Thyroid gland (tissue), 4 donors: ENCODE results near the gene EXOSC10. TPM values are rescaled to one million over a fixed set of nuclear protein-coding genes. Genes with fewer than 3 reads are reported as not detected.
"Not testable (repeated sequence)": the region's sequence is repeated elsewhere in the genome, so short reads cannot be mapped to it uniquely, and the experiment has no call there.

ENCODE experiments used
- DNase-seq, 2 donors: peaks; one replicate each; pipeline ENCODE4 v3.0.0-alpha.2; 2019
- H3K27ac ChIP-seq, 3 donors: fragments of 200-600 bp; sonication (generic); 1 replicate in 2 of 3; 2 replicates in 1 of 3; pipeline ENCODE4 v1.5.1; 2016 to 2019; ENCODE audit warnings: mild to moderate bottlenecking in 1 of 3, moderate library complexity in 1 of 3
- H3K27me3 ChIP-seq: fragments of 200-600 bp; sonication (generic); one replicate; pipeline ENCODE4 v1.5.1; 2019
- H3K36me3 ChIP-seq, 2 donors: fragments of 200-600 bp; sonication (generic); one replicate each; pipeline ENCODE4 v1.5.1; 2016 to 2019
- H3K4me1 ChIP-seq, 2 donors: fragments of 200-600 bp; sonication (generic); one replicate each; pipeline ENCODE4 v1.5.1; 2017 to 2019
- H3K4me3 ChIP-seq, 3 donors: fragments of 200-600 bp; sonication (generic); replicated peaks in 1 of 3; 1 replicate in 2 of 3; 2 replicates in 1 of 3; pipeline ENCODE4 v1.5.1; 2016; ENCODE audit warnings: mild to moderate bottlenecking in 1 of 3
- H3K9me3 ChIP-seq: fragments of 200-600 bp; sonication (generic); one replicate; pipeline ENCODE4 v1.5.1; 2017
- CTCF ChIP-seq, 6 experiments: fragments of 200-600 bp in 3 of 6; fragments of 450-650 bp in 3 of 6; sonication (generic) in 3 of 6; IDR thresholded peaks; one replicate each; pipeline ENCODE4 v1.5.1; 2016 to 2019; ENCODE audit warnings: antibody characterized with exemption in 6 of 6, mild to moderate bottlenecking in 2 of 6, inconsistent platforms in 1 of 6, moderate library complexity in 1 of 6
- POLR2A ChIP-seq, 2 donors: fragments of 450-650 bp; IDR thresholded peaks; one replicate each; pipeline ENCODE4 v1.6.1; 2017; ENCODE audit warnings: antibody characterized with exemption in 2 of 2, mild to moderate bottlenecking in 2 of 2, moderate library complexity in 1 of 2
- WGBS, 2 donors: methylation state at CpG; one replicate each; pipeline ENCODE4 v1.1.5; 2017; 5-methylcytosine and 5-hydroxymethylcytosine counted together
- intact Hi-C: fragments of 100-400 bp; cut with DNase I; formaldehyde crosslinking; loops from one replicate; pipeline ENCODE4 v1.15.1; 2023
- total RNA-seq, 4 donors: library from RNA; depleted of rRNA; stranded (reverse); fragments of >200 nt; gene quantifications; one replicate each; pipeline ENCODE4 v1.2.3, GENCODE V29; 2016

EXOSC10 gene
- total RNA-seq, 4 donors from 2014 or later: 41.1 to 60.7 (median 51.6) TPM

GRCh38 chr1:11054181-11054580 is 45.5 kb downstream of the EXOSC10 start:
- WGBS, 2 donors: 90 to 92% methylated on average over 2 to 7 of the region's 7 CpGs
- intact Hi-C loops: no loop called here
- Histone ChIP-seq H3K4me3 (no peak overlapping the region), H3K4me1 (peaks cover 6% of the 10 kb centered on the region in 2 donors), H3K27me3 (no peaks in the 10 kb centered on the region), H3K9me3 (no peaks in the 10 kb centered on the region), H3K27ac (no peak overlapping the region), H3K36me3 (peaks cover 18 to 23% of the 10 kb centered on the region in 2 donors)
- DNase-seq: no peak
- TF ChIP-seq POLR2A (IDR thresholded peaks at IDR 0.05): no peak
- no peak for TF ChIP-seq CTCF (IDR thresholded peaks at IDR 0.05)

DNA sequence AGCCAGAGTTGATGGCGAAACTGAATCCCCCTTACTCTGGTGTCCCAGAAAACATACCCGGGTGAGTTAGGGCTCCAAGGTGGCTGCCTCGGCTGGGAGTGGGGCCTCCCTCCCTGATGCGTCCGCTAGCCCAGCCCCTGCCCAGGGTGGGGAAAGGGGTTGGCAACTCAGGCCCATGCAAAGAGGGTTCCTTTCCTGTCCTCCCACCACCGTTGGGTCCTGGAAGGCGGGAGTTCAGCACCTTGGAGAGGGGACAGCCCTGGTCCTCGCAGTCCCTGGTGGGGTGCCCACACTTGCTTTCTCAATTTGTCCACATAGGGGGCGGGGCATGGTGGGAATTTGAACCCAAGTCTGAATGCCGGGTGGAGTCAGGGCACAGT is 45.9 kb downstream of the EXOSC10 start:
- DNase-seq: no peak
- no peak overlapping the region for H3K4me3 ChIP-seq
- H3K27me3 ChIP-seq: no peaks in the 10 kb centered on the region
- intact Hi-C loops: no loop called here
- 60 to 69% methylated on average over 9 of the region's 10 CpGs for WGBS, 2 donors
- peaks cover 18 to 23% of the 10 kb centered on the region in 2 donors for H3K36me3 ChIP-seq
- no peak overlapping the region for H3K27ac ChIP-seq
- TF ChIP-seq POLR2A (IDR thresholded peaks at IDR 0.05) (no peak), CTCF (IDR thresholded peaks at IDR 0.05) (no peak)
- no peaks in the 10 kb centered on the region for H3K9me3 ChIP-seq
- peaks cover 2% of the 10 kb centered on the region in 2 donors for H3K4me1 ChIP-seq

DNA sequence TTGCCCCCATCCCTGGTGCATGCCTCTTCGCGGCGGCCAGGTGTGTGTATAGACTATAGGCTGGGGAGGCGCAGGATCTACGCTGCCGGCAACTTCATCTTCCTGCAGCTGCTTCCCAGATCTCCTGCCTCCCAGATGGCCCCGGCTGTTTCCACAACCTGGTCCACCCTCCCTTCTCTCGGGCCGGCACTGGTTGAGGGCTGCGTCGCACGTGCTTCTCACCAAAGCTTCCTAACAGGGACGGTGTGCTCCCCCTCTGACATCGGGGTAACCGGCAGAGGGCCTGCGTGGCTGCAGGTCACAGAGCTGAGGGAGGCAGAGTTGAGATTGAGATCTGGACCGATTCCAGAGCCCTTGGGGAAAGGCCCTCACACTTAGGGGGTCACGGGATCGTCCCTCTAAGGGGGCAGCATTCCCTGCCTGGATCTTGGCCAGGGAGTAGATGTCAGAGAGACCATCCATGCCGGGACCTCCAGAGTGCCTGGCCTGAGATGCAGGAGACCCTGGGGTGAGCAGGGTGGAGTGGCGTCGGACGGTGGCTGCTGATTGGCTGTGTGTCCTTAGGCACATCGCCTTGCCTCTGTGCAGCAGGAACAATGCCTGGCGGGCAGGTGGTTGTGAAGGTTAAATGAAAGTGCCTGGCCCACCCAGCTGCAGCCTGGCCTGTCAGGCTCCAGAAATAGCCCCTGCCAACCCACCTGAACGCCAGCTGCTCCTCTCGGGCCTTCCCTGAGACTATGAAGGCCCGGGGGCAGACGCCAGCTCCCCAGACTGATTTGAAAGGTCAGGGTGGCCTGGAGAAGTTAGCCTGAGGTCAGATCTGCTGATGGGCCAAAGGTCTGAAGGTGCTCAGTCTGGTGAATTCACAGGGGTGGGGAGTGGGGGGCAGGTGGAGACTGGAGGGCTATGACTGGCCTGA is 46.6 kb downstream of the EXOSC10 start:
- TF ChIP-seq POLR2A (IDR thresholded peaks at IDR 0.05): no peak
- no peak for TF ChIP-seq CTCF (IDR thresholded peaks at IDR 0.05)
- Histone ChIP-seq H3K27ac (no peak overlapping the region), H3K4me1 (no peaks in the 10 kb centered on the region), H3K9me3 (no peaks in the 10 kb centered on the region), H3K27me3 (no peaks in the 10 kb centered on the region), H3K4me3 (no peak overlapping the region), H3K36me3 (peaks cover 18 to 23% of the 10 kb centered on the region in 2 donors)
- intact Hi-C loops: no loop called here
- DNase-seq: no peak
- 21 to 26% methylated on average over 23 to 24 of the region's 29 CpGs for WGBS, 2 donors

DNA sequence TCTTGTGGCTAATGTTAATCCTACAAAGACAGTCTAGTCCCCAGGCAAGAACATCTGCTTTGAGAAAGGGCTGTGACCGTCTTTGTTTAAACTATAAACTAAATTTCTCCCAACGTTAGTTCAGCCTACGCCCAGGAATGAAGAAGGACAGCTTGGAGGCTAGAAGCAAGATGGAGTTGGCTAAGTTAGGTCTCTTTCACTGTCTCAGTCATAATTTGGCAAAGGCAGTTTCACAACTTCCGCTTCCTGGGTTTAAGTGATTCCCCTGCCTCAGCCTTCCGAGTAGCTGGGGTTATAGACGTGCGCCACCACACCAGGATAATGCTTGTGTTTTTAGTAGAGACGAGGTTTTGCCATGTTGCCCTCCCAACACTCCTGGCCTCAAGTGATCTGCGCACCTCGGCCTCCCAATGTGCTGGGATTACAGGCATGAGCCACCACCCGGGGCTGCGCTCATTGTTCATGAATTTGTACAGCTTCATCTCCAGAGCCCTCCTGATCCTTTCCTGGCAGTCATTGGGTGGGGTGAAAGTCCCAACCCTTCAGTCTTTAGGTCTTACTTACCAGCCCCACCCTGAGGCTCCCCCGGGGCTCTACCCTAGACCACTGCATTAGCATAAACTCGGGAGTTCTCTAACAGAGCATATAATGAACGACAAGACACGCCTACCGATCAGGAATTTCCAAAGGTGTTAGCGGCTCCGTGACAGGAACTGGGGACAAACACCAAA is 47.7 kb downstream of the EXOSC10 start:
- Histone ChIP-seq H3K9me3 (no peaks in the 10 kb centered on the region), H3K4me1 (no peaks in the 10 kb centered on the region), H3K36me3 (peaks cover 15 to 22% of the 10 kb centered on the region in 2 donors), H3K4me3 (no peak overlapping the region), H3K27ac (no peak overlapping the region), H3K27me3 (no peaks in the 10 kb centered on the region)
- no peak for DNase-seq
- WGBS, 2 donors: 55 to 62% methylated on average over 19 of the region's 19 CpGs
- intact Hi-C loops: no loop called here
- TF ChIP-seq CTCF (IDR thresholded peaks at IDR 0.05) (no peak), POLR2A (IDR thresholded peaks at IDR 0.05) (no peak)

GRCh38 chr1:11051121-11051520 is 48.5 kb downstream of the EXOSC10 start:
- H3K27ac ChIP-seq, H3K9me3 ChIP-seq, H3K4me3 ChIP-seq, DNase-seq, intact Hi-C loops, H3K4me1 ChIP-seq, H3K27me3 ChIP-seq: not testable (repeated sequence)
- WGBS, 2 donors: 87 to 92% methylated on average over 10 of the region's 10 CpGs
- H3K36me3 ChIP-seq: peaks cover 7 to 14% of the 10 kb centered on the region in 2 donors
